GM04503 (cell line): Measurements from ENCODE around the gene XYLT1.

Experiments
- DNase-seq: peaks from one replicate; pipeline ENCODE4 v3.0.0-alpha.2; 2012; ENCODE audit warnings: low read depth

Gene XYLT1

GRCh38 chr16:17305694-17306093, 165.1 kb downstream of the XYLT1 start:
- DNase-seq: no peak

- DNase-seq: no peak
Observed at GRCh38 chr16:17304491-17305119, 166.2 kb downstream of the XYLT1 start.

GRCh38 chr16:17304106-17304490, 166.7 kb downstream of the XYLT1 start:
- DNase-seq: no peak

GRCh38 chr16:17303101-17303500, 167.7 kb downstream of the XYLT1 start:
- no peak for DNase-seq

GRCh38 chr16:17302620-17303019, 168.1 kb downstream of the XYLT1 start:
- no peak for DNase-seq

GRCh38 chr16:17302214-17302613, 168.5 kb downstream of the XYLT1 start:
- DNase-seq: no peak

GRCh38 chr16:17301593-17302135, 169.1 kb downstream of the XYLT1 start:
- DNase-seq: no peak

- no peak for DNase-seq
Observed at GRCh38 chr16:17301184-17301583, 169.6 kb downstream of the XYLT1 start.

GRCh38 chr16:17299790-17300189, 171.0 kb downstream of the XYLT1 start:
- DNase-seq: no peak

- no peak for DNase-seq
Observed at GRCh38 chr16:17298238-17298637, 172.5 kb downstream of the XYLT1 start.

- DNase-seq: no peak
Observed at GRCh38 chr16:17296431-17296830, 174.3 kb downstream of the XYLT1 start.

GRCh38 chr16:17295948-17296347, 174.8 kb downstream of the XYLT1 start:
- no peak for DNase-seq

- DNase-seq: no peak
Observed at GRCh38 chr16:17294856-17295255, 175.9 kb downstream of the XYLT1 start.

- no peak for DNase-seq
Observed at GRCh38 chr16:17293813-17294558, 176.8 kb downstream of the XYLT1 start.

GRCh38 chr16:17291289-17291688, 179.5 kb downstream of the XYLT1 start:
- no peak for DNase-seq

- no peak for DNase-seq
Observed at GRCh38 chr16:17289674-17290635, 180.8 kb downstream of the XYLT1 start.

GRCh38 chr16:17289050-17289449, 181.7 kb downstream of the XYLT1 start:
- no peak for DNase-seq

GRCh38 chr16:17287166-17287800, 183.5 kb downstream of the XYLT1 start:
- no peak for DNase-seq

GRCh38 chr16:17286443-17286842, 184.3 kb downstream of the XYLT1 start:
- DNase-seq: no peak

- no peak for DNase-seq
Observed at GRCh38 chr16:17283016-17283415, 187.7 kb downstream of the XYLT1 start.

- no peak for DNase-seq
Observed at GRCh38 chr16:17282247-17282646, 188.5 kb downstream of the XYLT1 start.

GRCh38 chr16:17281052-17281451, 189.7 kb downstream of the XYLT1 start:
- DNase-seq: no peak
